Vagina (tissue), 2 donors: Measurements from ENCODE around the gene WNT2B.

ENCODE experiments used
- POLR2A ChIP-seq, 2 donors: fragments of 450-650 bp; IDR thresholded peaks; one replicate each; pipeline ENCODE4 v1.6.1; 2017; ENCODE audit warnings: antibody characterized with exemption in 2 of 2, mild to moderate bottlenecking in 2 of 2, moderate library complexity in 2 of 2
- POLR2AphosphoS5 ChIP-seq, 2 donors: sonication (generic); formaldehyde crosslinking; IDR thresholded peaks; one replicate each; pipeline ENCODE4 v1.9.0; 2017; ENCODE audit warnings: antibody characterized with exemption in 2 of 2, mild to moderate bottlenecking in 2 of 2, low read depth in 1 of 2; ENCODE audit not compliant: insufficient read depth in 1 of 2

GRCh38 chr1:112540226-112540794 is 31.5 kb downstream of the WNT2B start:
- TF ChIP-seq POLR2A (IDR thresholded peaks at IDR 0.05): no peak
- TF ChIP-seq POLR2AphosphoS5 (IDR thresholded peaks at IDR 0.05; ENCODE audit: insufficient read depth in 1 of 2, low read depth in 1 of 2): no peak
